Activated effector memory CD4-positive, alpha-beta T cell treated with anti-CD3 and anti-CD28 coated beads, Interleukin-2, amount 50 U/mL, for 16 hours (primary cell): ENCODE data around the gene SERINC4.
"Not testable (repeated sequence)": the region's sequence is repeated elsewhere in the genome, so short reads cannot be mapped to it uniquely, and the experiment has no call there.

Source experiments
- DNase-seq: peaks from one replicate; pipeline ENCODE4 v3.0.0-alpha.2; 2020

SERINC4 gene

GRCh38 chr15:43799945-43800285, at the start of gene SERINC4:
TSS of gene SERINC4 (minus strand) at chr15:43800220. CDS start at chr15:43799986, 234 bp downstream.
- no peak for DNase-seq

GRCh38 chr15:43845421-43845820, 45.4 kb upstream of the SERINC4 start:
- DNase-seq = no peak

DNA sequence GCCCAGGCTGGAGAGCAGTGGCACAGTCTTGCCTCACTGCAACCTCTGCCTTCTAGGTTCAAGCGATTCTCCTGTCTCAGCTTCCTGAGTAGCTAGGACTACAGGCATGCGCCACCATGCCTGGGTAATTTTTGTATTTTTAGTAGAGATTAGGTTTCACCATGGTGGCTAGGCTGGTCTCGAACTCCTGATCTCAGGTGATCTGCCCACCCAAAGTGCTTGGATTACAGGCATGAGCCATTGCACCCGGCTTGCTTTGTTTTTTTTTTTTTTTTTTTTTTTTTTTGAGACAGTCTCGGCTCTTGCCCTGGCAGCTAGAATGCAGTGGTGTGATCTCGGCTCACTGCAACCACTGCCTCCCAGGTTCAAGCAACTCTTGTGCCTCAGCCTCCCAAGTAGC, 32.5 kb upstream of the SERINC4 start:
- not testable (repeated sequence) for DNase-seq

- DNase-seq = not testable (repeated sequence)
Observed at GRCh38 chr15:43831519-43832052, 31.6 kb upstream of the SERINC4 start.

DNA sequence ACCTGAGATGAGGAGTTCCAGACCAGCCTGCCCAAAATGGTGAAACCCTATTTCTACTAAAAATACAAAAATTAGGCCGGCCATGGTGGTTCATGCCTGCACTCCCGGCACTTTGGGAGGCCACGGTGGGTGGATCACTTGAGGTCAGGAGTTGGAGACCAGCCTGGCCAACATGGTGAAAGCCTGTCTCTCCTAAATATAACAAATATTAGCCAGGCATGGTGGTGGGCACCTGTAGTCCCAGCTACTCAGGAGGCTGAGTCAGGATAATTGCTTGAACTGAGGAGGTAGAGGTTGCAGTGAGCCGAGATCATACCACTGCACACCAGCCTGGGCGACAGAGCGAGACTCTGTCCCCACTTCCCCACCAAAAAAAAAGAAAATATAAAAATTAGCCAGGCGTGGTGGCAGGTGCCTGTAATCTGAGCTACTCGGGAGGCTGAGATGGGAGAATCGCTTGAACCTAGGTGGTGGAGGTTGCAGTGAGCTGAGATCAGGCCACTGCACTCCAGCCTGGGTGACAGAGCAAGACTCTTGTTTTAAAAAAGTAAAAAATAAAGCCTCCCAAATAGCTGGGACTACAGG, 30.8 kb upstream of the SERINC4 start:
- DNase-seq = not testable (repeated sequence)

GRCh38 chr15:43829951-43830540, 30.0 kb upstream of the SERINC4 start:
- not testable (repeated sequence) for DNase-seq

DNA sequence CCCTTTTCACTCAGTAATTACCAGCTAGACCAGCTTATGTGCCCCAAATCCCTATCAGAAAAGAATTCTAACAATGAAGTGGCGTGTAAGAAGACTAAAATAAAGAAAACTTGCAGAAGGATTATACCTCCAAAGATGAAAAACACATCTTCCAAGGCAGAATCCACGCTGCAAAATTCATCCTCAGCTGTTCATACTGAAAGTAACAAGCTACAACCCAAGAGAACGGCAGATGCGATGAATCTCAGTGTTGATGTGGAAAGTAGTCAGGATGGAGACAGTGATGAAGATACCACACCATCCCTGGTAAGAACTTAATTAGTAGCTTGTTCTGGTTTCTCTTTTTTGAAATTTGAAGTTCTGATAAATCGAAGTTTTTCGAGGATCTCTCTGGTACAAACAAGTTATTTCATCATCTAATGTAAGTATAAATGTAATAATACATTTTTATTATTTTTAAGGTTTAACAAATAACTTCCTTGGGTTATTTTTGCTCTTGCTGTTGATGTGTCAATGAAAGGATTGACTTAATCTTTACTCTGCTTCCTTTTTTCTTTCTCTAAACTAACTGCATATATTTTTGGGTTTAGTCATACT, 28.1 kb upstream of the SERINC4 start:
- no peak for DNase-seq

- DNase-seq = peak; percentile 92
Observed at GRCh38 chr15:43826508-43827341, 26.7 kb upstream of the SERINC4 start, which contains the start of gene WDR76. TSS of gene WDR76 (plus strand) at chr15:43827002. CDS start at chr15:43827033, 31 bp downstream.

DNA sequence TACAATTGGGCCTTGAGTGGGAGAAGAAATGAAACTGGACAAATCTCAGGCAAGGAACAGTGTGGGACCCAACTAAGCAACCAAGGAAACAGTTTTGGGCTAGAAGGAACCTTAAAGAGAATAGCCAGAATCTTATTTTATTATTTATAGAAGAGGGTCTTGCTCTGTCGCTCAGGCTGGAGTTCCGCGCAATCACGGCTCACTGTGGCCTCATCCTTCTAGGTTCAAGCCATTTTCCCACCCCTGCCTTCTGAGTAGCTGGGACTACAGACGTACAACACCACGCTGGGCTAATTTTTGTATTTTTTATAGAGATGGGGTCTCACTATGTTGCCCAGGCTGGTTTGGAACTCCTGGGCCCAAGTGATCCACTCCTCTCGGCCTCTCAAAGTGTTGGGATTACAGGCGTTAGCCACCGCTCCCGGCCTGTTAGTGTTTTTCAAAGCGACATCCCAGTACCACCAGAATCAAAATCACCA, 26.0 kb upstream of the SERINC4 start:
- no peak for DNase-seq

- DNase-seq = not testable (repeated sequence)
Observed at GRCh38 chr15:43825305-43825704, 25.3 kb upstream of the SERINC4 start.

GRCh38 chr15:43824302-43825246, 24.6 kb upstream of the SERINC4 start, which contains the start of gene MFAP1:
TSS of gene MFAP1 (minus strand) at chr15:43824690. CDS start at chr15:43824569, 121 bp downstream.
- peak; percentile 96 for DNase-seq

DNA sequence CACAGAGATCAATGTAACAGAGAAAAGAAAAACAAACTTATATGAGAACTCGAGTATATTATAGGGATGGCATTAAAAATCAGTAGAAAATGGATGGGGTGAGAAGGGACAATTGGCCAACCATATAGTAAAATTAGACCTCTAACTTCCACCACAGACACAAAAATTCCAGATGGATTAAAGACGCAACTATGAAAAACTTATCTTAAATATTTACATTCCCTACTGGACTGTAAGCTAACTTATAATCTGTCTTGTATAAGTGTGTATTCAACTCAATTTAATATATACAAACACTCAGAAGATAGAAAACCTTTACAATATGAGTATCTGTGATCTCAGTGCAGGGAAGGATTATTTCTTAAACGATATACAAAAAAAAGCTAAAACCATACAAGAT, 21.5 kb upstream of the SERINC4 start:
- DNase-seq = no peak

GRCh38 chr15:43815064-43815463, 15.0 kb upstream of the SERINC4 start:
- DNase-seq = not testable (repeated sequence)

GRCh38 chr15:43808960-43809678, 9.1 kb upstream of the SERINC4 start:
- peak; percentile 17 for DNase-seq

- no peak for DNase-seq
Observed at GRCh38 chr15:43808435-43808950, 8.5 kb upstream of the SERINC4 start.

GRCh38 chr15:43802676-43803075, 2.7 kb upstream of the SERINC4 start:
- DNase-seq = not testable (repeated sequence)

DNA sequence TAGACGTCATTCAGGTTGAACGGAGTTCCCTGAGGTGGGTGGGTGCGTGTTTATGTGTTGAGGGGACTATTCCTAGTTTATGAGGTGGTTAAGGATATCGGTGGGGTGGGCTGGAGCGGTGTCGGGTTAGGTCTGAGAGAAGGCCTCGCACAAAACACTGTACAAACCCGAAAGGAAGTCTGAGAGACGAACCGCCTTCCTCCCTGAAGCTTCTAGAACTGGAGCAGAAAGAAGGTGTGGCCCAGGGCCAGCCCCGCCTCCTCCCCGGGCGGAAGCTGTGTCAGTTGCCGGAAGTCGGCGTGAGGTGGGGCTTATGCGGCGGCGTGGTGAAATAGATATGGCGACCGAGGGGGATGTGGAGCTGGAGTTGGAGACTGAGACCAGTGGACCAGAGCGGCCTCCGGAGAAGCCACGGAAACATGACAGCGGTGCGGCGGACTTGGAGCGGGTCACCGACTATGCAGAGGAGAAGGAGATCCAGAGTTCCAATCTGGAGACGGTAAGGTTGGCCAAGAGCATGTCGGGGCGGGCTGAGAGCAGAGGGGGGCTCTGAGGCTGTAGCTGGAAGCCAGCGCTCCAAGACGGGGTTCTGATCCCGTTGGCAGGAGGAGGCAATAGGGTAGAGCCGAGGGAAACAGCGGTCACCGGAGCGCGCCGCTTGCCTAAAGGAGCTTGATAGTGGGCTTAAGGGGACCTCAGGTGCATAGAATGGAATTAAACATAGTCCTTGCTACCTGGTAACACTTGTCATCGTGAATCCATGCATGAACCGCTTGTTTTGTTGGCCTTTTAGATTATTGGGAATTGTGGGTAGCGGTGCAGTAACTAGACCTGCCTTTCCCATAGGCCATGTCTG, 494 bp upstream of the SERINC4 start, which contains the start of gene HYPK:
Gene HYPK, plus strand, starts transcription at position 314 of the 856 bp plus-strand sequence. Its CDS starts 24 bp downstream, at position 338.
- DNase-seq = peak; percentile 97

GRCh38 chr15:43799209-43799944, 643 bp downstream of the SERINC4 start:
- no peak for DNase-seq

GRCh38 chr15:43796566-43796965, 3.5 kb downstream of the SERINC4 start:
- DNase-seq = no peak
